ENCODE measurements around the gene CRAMP1. TPM values are rescaled to one million over a fixed set of nuclear protein-coding genes. Genes with fewer than 3 reads are reported as not detected.

Gene CRAMP1
- total and polyA plus RNA-seq, 2 experiments from 2014 or later, result 2.2 to 6.3 TPM

DNA sequence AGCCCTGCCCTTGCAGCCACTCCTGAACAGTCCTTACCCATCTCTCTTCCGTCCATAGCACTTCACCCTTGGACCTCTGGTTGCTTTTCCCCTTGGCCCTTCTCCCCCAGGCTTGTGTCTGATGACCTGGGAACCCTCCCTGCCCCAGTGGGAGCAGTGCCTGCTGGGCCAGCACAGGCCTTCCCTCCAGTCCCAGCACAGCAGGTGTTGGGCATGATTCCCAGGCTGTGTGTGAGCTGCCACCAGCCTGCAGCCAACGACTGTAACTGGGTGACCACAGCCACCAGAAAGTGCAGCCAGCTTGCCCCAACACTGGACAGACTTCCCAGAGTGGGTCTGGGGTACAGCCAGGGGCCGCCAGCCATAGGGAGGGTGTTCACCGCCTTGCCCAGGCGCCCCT is 30.0 kb downstream of the CRAMP1 start:
- Histone ChIP-seq H3K27ac (no peak overlapping the region), H3K4me2 (ENCODE audit: unreplicated experiment) (no peak overlapping the region), H3F3A (ENCODE audit: insufficient read depth) (no peaks in the 10 kb centered on the region), H3K4me1 (ENCODE audit: insufficient read depth) (no peaks in the 10 kb centered on the region), H4K20me1 (ENCODE audit: insufficient read depth) (peaks cover 3% of the 10 kb centered on the region; the same call in 1 of the 2 replicates), H3K9ac (no peak overlapping the region), H3K79me2 (ENCODE audit: insufficient read depth) (peaks cover 57% of the 10 kb centered on the region), H3K36me3 (ENCODE audit: low read depth) (peaks cover 12% of the 10 kb centered on the region; the same call in 1 of the 2 replicates), H3K4me3 (no peak overlapping the region), H3K27me3 (replicated peaks; ENCODE audit: insufficient read depth) (no peaks in the 10 kb centered on the region), H3K9me3 (ENCODE audit: low read depth) (no peaks in the 10 kb centered on the region), H2AFZ (no peak overlapping the region), H3K9me2 (ENCODE audit: insufficient read depth) (no peaks in the 10 kb centered on the region)
- in situ Hi-C loops (cut with MboI), result no loop called here
- DNase-seq, result no peak
- TF ChIP-seq EZH2 (IDR thresholded peaks at IDR 0.05; ENCODE audit: insufficient read depth, poor library complexity, severe bottlenecking) (no peak), EZH2phosphoT487 (IDR thresholded peaks at IDR 0.05; ENCODE audit: insufficient read depth, low read depth) (no peak)
- 74 to 79% methylated on average over 5 of the region's 5 CpGs for WGBS, 2 experiments (ENCODE audit: low coverage in 1 of 2, low lambda C conversion rate in 2 of 2, missing lambda C conversion rate in 2 of 2)

DNA sequence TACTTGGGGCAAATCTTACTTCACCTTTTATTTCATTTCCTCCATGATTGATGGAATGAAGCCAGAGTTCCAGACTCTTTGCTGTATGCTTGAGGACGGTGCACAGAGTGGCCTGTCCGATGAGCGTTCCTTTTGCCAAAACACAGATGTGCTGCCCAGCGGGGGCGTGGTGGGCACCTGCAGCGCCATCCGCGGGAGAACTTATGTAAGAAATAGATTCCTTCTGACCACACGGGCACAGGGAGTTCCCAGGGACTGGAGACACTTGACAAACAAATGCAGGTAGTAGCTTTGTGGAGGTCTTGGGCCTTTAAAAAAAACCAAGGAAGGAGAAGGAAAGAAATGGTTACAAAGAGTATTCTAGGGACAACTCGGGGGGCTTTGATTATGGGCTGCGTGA is 30.6 kb downstream of the CRAMP1 start:
- Histone ChIP-seq H3K27me3 (replicated peaks; ENCODE audit: insufficient read depth) (no peaks in the 10 kb centered on the region), H3F3A (ENCODE audit: insufficient read depth) (no peaks in the 10 kb centered on the region), H3K9ac (no peak overlapping the region), H3K9me3 (ENCODE audit: low read depth) (no peaks in the 10 kb centered on the region), H3K79me2 (ENCODE audit: insufficient read depth) (peaks cover 57% of the 10 kb centered on the region), H3K4me3 (no peak overlapping the region), H3K9me2 (ENCODE audit: insufficient read depth) (no peaks in the 10 kb centered on the region), H3K4me1 (ENCODE audit: insufficient read depth) (no peaks in the 10 kb centered on the region), H2AFZ (no peak overlapping the region), H3K36me3 (ENCODE audit: low read depth) (peaks cover 12% of the 10 kb centered on the region; the same call in 1 of the 2 replicates), H4K20me1 (ENCODE audit: insufficient read depth) (peaks cover 3% of the 10 kb centered on the region; the same call in 1 of the 2 replicates), H3K4me2 (ENCODE audit: unreplicated experiment) (no peak overlapping the region), H3K27ac (no peak overlapping the region)
- no peak for DNase-seq
- in situ Hi-C loops (cut with MboI), result no loop called here
- TF ChIP-seq EZH2phosphoT487 (IDR thresholded peaks at IDR 0.05; ENCODE audit: insufficient read depth, low read depth), result no peak
- no peak for TF ChIP-seq EZH2 (IDR thresholded peaks at IDR 0.05; ENCODE audit: insufficient read depth, poor library complexity, severe bottlenecking)
- 93 to 94% methylated on average over 11 of the region's 11 CpGs for WGBS, 2 experiments (ENCODE audit: low coverage in 1 of 2, low lambda C conversion rate in 2 of 2, missing lambda C conversion rate in 2 of 2)

DNA sequence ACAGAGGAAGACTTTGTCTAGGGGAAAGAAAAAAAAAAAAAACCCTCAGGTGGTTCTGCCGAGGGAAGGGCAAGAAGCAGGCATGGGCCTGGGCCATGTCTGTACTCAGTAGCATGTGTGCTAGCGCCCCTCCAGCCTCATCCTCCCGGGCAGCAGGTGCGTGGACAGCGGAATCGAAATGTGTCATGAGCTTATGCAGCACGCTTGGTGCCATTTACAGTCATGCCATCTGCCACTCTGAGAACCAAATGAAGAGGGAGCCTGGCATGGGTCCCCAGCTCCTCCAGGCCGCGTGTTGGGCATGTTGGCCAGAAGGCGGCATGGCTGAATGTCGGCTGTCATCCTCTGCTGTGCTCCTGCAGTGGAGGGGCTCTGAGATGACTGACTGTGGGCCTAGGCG is 31.4 kb downstream of the CRAMP1 start:
- WGBS, 2 experiments (ENCODE audit: low coverage in 1 of 2, low lambda C conversion rate in 2 of 2, missing lambda C conversion rate in 2 of 2), result 86 to 91% methylated on average over 12 of the region's 12 CpGs
- H3K9me2 ChIP-seq (ENCODE audit: insufficient read depth), result no peaks in the 10 kb centered on the region
- H3K27ac ChIP-seq, result no peak overlapping the region
- no peak overlapping the region for H3K9ac ChIP-seq
- H3K79me2 ChIP-seq (ENCODE audit: insufficient read depth), result peaks cover 65% of the 10 kb centered on the region
- no peak for TF ChIP-seq EZH2 (IDR thresholded peaks at IDR 0.05; ENCODE audit: insufficient read depth, poor library complexity, severe bottlenecking)
- H3K4me3 ChIP-seq, result no peak overlapping the region
- peaks cover 12% of the 10 kb centered on the region; the same call in 1 of the 2 replicates for H3K36me3 ChIP-seq (ENCODE audit: low read depth)
- DNase-seq, result no peak
- no peak overlapping the region for H3K4me2 ChIP-seq (ENCODE audit: unreplicated experiment)
- H3K4me1 ChIP-seq (ENCODE audit: insufficient read depth), result no peaks in the 10 kb centered on the region
- no peaks in the 10 kb centered on the region for H3K27me3 ChIP-seq (replicated peaks; ENCODE audit: insufficient read depth)
- H3K9me3 ChIP-seq (ENCODE audit: low read depth), result no peaks in the 10 kb centered on the region
- in situ Hi-C loops (cut with MboI), result no loop called here
- no peak overlapping the region for H2AFZ ChIP-seq
- no peaks in the 10 kb centered on the region for H3F3A ChIP-seq (ENCODE audit: insufficient read depth)
- H4K20me1 ChIP-seq (ENCODE audit: insufficient read depth), result peaks cover 3% of the 10 kb centered on the region; the same call in 1 of the 2 replicates

DNA sequence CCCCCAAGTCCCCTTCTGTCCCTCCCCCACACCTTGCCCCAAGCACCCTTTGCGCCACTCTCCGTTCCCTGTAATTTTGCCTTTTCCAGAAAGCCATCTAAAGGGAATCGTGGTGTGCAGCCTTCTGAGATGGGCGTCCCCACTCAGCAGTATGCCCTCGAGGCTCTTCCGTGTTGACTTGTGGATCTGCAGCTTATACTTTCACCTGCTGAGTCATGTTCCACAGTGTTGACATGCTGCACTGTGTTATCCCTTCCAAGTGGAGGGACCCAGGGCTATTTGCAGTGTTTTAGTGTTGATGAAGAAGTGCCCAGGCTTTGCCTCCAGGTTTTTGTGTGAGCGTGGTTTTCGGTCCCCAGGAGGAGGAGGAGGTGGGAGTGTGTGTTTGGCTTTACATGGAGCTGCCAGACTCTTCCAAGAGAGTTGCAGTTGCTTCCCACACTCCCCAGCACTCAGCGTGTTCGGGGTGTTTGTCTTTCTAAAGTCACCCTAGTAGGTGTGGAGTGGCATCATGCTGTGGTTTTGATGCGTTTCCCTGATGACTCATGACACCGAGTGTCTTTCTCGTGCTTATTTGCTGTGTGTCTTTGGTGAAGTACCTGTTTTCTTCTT is 33.9 kb downstream of the CRAMP1 start:
- H3K9me3 ChIP-seq (ENCODE audit: low read depth), result no peaks in the 10 kb centered on the region
- H3K4me2 ChIP-seq (ENCODE audit: unreplicated experiment), result no peak overlapping the region
- WGBS, 2 experiments (ENCODE audit: low coverage in 1 of 2, low lambda C conversion rate in 2 of 2, missing lambda C conversion rate in 2 of 2), result 77 to 82% methylated on average over 13 of the region's 13 CpGs
- no peaks in the 10 kb centered on the region for H3K9me2 ChIP-seq (ENCODE audit: insufficient read depth)
- H3K4me1 ChIP-seq (ENCODE audit: insufficient read depth), result peaks cover 7% of the 10 kb centered on the region; the same call in 1 of the 2 replicates
- in situ Hi-C loops (cut with MboI), result no loop called here
- peaks cover 11% of the 10 kb centered on the region for H4K20me1 ChIP-seq (ENCODE audit: insufficient read depth)
- no peak overlapping the region for H3K9ac ChIP-seq
- H3K4me3 ChIP-seq, result no peak overlapping the region
- peaks cover 13% of the 10 kb centered on the region for H3F3A ChIP-seq (ENCODE audit: insufficient read depth)
- TF ChIP-seq EZH2 (IDR thresholded peaks at IDR 0.05; ENCODE audit: insufficient read depth, poor library complexity, severe bottlenecking), result no peak
- TF ChIP-seq EZH2phosphoT487 (IDR thresholded peaks at IDR 0.05; ENCODE audit: insufficient read depth, low read depth), result no peak
- H3K79me2 ChIP-seq (ENCODE audit: insufficient read depth), result peaks cover 80% of the 10 kb centered on the region
- no peak overlapping the region for H2AFZ ChIP-seq
- H3K27me3 ChIP-seq (replicated peaks; ENCODE audit: insufficient read depth), result no peaks in the 10 kb centered on the region
- peaks cover 8% of the 10 kb centered on the region; the same call in 1 of the 2 replicates for H3K36me3 ChIP-seq (ENCODE audit: low read depth)
- no peak overlapping the region for H3K27ac ChIP-seq
- DNase-seq, result peak; percentile 46

All from GM23248 (cell line).